ENCODE results near the gene TACC2.

DNA sequence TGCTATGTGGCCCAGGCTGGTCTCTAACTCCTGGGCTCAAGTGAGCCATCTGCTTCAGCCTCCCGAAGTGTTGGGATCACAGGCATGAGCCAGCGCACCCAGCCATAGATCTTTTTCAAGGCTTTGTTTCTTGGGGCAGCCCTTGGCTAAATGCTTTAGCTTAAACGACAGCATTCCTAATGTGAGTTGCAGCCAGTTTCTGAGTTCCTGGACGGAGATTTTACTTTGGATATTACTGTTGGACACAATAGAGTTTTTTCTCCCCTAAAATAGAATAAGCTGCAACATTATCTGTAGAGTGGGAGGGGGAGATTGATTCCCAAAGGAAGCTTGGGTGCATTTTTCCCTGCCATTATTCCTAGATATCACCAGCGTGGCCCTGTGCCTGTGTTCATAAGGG is 179.1 kb downstream of the TACC2 start:
- TF ChIP-seq EZH2 (IDR thresholded peaks at IDR 0.05; ENCODE audit: borderline replicate concordance, low read depth, low read length, severe bottlenecking), result no peak
- TF ChIP-seq, protein P1, sequence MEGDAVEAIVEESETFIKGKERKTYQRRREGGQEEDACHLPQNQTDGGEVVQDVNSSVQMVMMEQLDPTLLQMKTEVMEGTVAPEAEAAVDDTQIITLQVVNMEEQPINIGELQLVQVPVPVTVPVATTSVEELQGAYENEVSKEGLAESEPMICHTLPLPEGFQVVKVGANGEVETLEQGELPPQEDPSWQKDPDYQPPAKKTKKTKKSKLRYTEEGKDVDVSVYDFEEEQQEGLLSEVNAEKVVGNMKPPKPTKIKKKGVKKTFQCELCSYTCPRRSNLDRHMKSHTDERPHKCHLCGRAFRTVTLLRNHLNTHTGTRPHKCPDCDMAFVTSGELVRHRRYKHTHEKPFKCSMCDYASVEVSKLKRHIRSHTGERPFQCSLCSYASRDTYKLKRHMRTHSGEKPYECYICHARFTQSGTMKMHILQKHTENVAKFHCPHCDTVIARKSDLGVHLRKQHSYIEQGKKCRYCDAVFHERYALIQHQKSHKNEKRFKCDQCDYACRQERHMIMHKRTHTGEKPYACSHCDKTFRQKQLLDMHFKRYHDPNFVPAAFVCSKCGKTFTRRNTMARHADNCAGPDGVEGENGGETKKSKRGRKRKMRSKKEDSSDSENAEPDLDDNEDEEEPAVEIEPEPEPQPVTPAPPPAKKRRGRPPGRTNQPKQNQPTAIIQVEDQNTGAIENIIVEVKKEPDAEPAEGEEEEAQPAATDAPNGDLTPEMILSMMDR (IDR thresholded peaks at IDR 0.05; ENCODE audit: borderline replicate concordance, extremely low read depth, low read length, poor library complexity, severe bottlenecking), result no peak

Measured in DND-41 (cell line).